Astrocyte (in vitro differentiated cells and primary cell): ENCODE measurements around the gene CTCFL. TPM values are rescaled to one million over a fixed set of nuclear protein-coding genes. Genes with fewer than 3 reads are reported as not detected.

Source experiments
- DNase-seq: peaks from one replicate; pipeline ENCODE4 v3.0.0-alpha.2; 2010; ENCODE audit warnings: low read depth
- FAIRE-seq: peaks from 2 replicates; lab custom pipeline; 2011; peaks lifted over from hg19 to GRCh38; lab: Jason Lieb, UNC
- H2AFZ ChIP-seq: 2 replicates; pipeline ENCODE4 v1.6.0; 2012; ENCODE audit warnings: low read depth, low read length, inconsistent platforms
- H3K27ac ChIP-seq: 2 replicates; pipeline ENCODE4 v1.5.1; 2011; ENCODE audit warnings: low read depth, low read length, inconsistent platforms
- H3K27me3 ChIP-seq: 2 replicates; pipeline ENCODE4 v1.6.0; 2011; ENCODE audit warnings: low read length, inconsistent platforms; ENCODE audit not compliant: insufficient read depth
- H3K36me3 ChIP-seq: 2 replicates; pipeline ENCODE4 v1.5.1; 2011; ENCODE audit warnings: low read length, inconsistent platforms; ENCODE audit not compliant: insufficient read depth
- H3K4me1 ChIP-seq: 2 replicates; pipeline ENCODE4 v1.5.1; 2011; ENCODE audit warnings: low read length, inconsistent platforms; ENCODE audit not compliant: insufficient read depth
- H3K4me2 ChIP-seq: 2 replicates; pipeline ENCODE4 v1.6.0; 2012; ENCODE audit warnings: low read length, inconsistent platforms
- H3K4me3 ChIP-seq: 2 replicates; pipeline ENCODE4 v1.5.1; 2011; ENCODE audit warnings: low read depth, mild to moderate bottlenecking, low read length, inconsistent platforms; ENCODE audit not compliant: insufficient read depth
- H3K79me2 ChIP-seq: 2 replicates; pipeline ENCODE4 v1.6.0; 2012; ENCODE audit warnings: mild to moderate bottlenecking, low read length, inconsistent platforms; ENCODE audit not compliant: insufficient read depth
- H3K9ac ChIP-seq: 2 replicates; pipeline ENCODE4 v1.6.0; 2012; ENCODE audit warnings: mild to moderate bottlenecking, low read length, inconsistent platforms
- H3K9me3 ChIP-seq: 2 replicates; pipeline ENCODE4 v1.5.1; 2012; ENCODE audit warnings: low read depth, mild to moderate bottlenecking, low read length, inconsistent platforms; ENCODE audit not compliant: insufficient read depth
- H4K20me1 ChIP-seq: 2 replicates; pipeline ENCODE4 v1.6.0; 2012; ENCODE audit warnings: low read length, inconsistent platforms; ENCODE audit not compliant: insufficient read depth
- H3K27ac Mint-ChIP-seq: one replicate; pipeline ENCODE4 v1.8.0; 2021; ENCODE audit warnings: mild to moderate bottlenecking, mixed read lengths; ENCODE audit not compliant: unreplicated experiment
- H3K27me3 Mint-ChIP-seq: one replicate; pipeline ENCODE4 v1.8.0; 2021; ENCODE audit warnings: low read depth, mixed read lengths; ENCODE audit not compliant: unreplicated experiment
- H3K36me3 Mint-ChIP-seq: one replicate; pipeline ENCODE4 v1.8.0; 2021; ENCODE audit warnings: low read depth, mixed read lengths; ENCODE audit not compliant: unreplicated experiment
- H3K4me1 Mint-ChIP-seq: one replicate; pipeline ENCODE4 v1.8.0; 2021; ENCODE audit warnings: low read depth, mixed read lengths; ENCODE audit not compliant: unreplicated experiment
- H3K4me3 Mint-ChIP-seq: one replicate; pipeline ENCODE4 v1.8.0; 2021; ENCODE audit warnings: mild to moderate bottlenecking, moderate library complexity, mixed read lengths; ENCODE audit not compliant: unreplicated experiment
- H3K9me3 Mint-ChIP-seq: one replicate; pipeline ENCODE4 v1.8.0; 2021; ENCODE audit warnings: mild to moderate bottlenecking, mixed read lengths; ENCODE audit not compliant: unreplicated experiment
- EZH2 ChIP-seq: IDR thresholded peaks from 2 replicates; pipeline ENCODE4 v1.6.1; 2012; ENCODE audit warnings: mild to moderate bottlenecking, low read length, inconsistent platforms; ENCODE audit not compliant: insufficient read depth
- total RNA-seq: library from RNA; stranded (reverse); gene quantifications from 2 replicates; pipeline ENCODE4 v1.2.1, GENCODE V29; 2021
- TF ChIP-seq, protein P1 (sequence below): IDR thresholded peaks from 2 replicates; pipeline ENCODE4 v1.5.1; 2011; ENCODE audit warnings: low read depth, mild to moderate bottlenecking, inconsistent platforms, low read length, moderate library complexity; ENCODE audit not compliant: insufficient read depth

CTCFL gene
- total RNA-seq, 1 donor from 2014 or later, result not detected

GRCh38 chr20:57448764-57449354, 76.1 kb downstream of the CTCFL start:
- no peaks in the 10 kb centered on the region for H3K79me2 ChIP-seq
- Mint-ChIP-seq H3K27me3 (peaks cover 72% of the 10 kb centered on the region), H3K4me1 (peaks cover 3% of the 10 kb centered on the region), H3K36me3 (peaks cover 2% of the 10 kb centered on the region), H3K27ac (no peak overlapping the region), H3K9me3 (peaks cover 9% of the 10 kb centered on the region), H3K4me3 (no peak overlapping the region)
- H4K20me1 ChIP-seq, result no peaks in the 10 kb centered on the region
- no peak overlapping the region for H3K27ac ChIP-seq
- H2AFZ ChIP-seq, result no peak overlapping the region
- TF ChIP-seq EZH2, result no peak
- TF ChIP-seq, protein P1, sequence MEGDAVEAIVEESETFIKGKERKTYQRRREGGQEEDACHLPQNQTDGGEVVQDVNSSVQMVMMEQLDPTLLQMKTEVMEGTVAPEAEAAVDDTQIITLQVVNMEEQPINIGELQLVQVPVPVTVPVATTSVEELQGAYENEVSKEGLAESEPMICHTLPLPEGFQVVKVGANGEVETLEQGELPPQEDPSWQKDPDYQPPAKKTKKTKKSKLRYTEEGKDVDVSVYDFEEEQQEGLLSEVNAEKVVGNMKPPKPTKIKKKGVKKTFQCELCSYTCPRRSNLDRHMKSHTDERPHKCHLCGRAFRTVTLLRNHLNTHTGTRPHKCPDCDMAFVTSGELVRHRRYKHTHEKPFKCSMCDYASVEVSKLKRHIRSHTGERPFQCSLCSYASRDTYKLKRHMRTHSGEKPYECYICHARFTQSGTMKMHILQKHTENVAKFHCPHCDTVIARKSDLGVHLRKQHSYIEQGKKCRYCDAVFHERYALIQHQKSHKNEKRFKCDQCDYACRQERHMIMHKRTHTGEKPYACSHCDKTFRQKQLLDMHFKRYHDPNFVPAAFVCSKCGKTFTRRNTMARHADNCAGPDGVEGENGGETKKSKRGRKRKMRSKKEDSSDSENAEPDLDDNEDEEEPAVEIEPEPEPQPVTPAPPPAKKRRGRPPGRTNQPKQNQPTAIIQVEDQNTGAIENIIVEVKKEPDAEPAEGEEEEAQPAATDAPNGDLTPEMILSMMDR, result no peak
- H3K4me1 ChIP-seq, result no peaks in the 10 kb centered on the region
- no peak overlapping the region for H3K4me3 ChIP-seq
- FAIRE-seq (no peak), DNase-seq (no peak)
- H3K27me3 ChIP-seq, result peaks cover 27% of the 10 kb centered on the region
- no peak overlapping the region for H3K4me2 ChIP-seq
- H3K9ac ChIP-seq, result no peak overlapping the region
- peaks cover 3% of the 10 kb centered on the region for H3K9me3 ChIP-seq
- no peaks in the 10 kb centered on the region for H3K36me3 ChIP-seq

Other genes with a start within 250 kb of the CTCFL start
- gene SPO11, start 195.3 kb downstream of the CTCFL start, total RNA-seq, result not detected in 2 replicates
- gene RAE1, start 173.9 kb downstream of the CTCFL start, total RNA-seq, result 29.2 and 31.1 TPM in 2 replicates
- gene RBM38, start 133.7 kb downstream of the CTCFL start, total RNA-seq, result 33.8 and 43.5 TPM in 2 replicates
- not detected in 2 replicates for gene PCK1, start 36.0 kb upstream of the CTCFL start, total RNA-seq
- gene ZBP1, start 95.3 kb upstream of the CTCFL start, total RNA-seq, result not detected in 2 replicates
- gene PMEPA1, start 184.9 kb upstream of the CTCFL start, total RNA-seq, result 49.4 and 65.1 TPM in 2 replicates